CD14-positive monocyte (primary cell): ENCODE measurements around the gene PKDCC. TPM values are rescaled to one million over a fixed set of nuclear protein-coding genes. Genes with fewer than 3 reads are reported as not detected.
A peak's percentile ranks its signal among the peaks of the same experiment; 100 is the strongest.

Source experiments
- DNase-seq, 3 donors: peaks; one replicate each; pipeline ENCODE4 v3.0.0-alpha.2; 2011 to 2022
- H2AFZ ChIP-seq: 2 replicates; pipeline ENCODE4 v1.6.0; 2012; ENCODE audit warnings: mild to moderate bottlenecking, low read depth, low read length, inconsistent platforms; ENCODE audit not compliant: insufficient read depth, poor library complexity, severe bottlenecking
- H3K27ac ChIP-seq, 2 donors: 1 replicate in 1 of 2; 2 replicates in 1 of 2; pipeline ENCODE4 v1.5.1; 2012 to 2013; ENCODE audit warnings: low read length in 2 of 2, control low read depth in 1 of 2, inconsistent platforms in 1 of 2, low read depth in 1 of 2, mild to moderate bottlenecking in 1 of 2
- H3K27me3 ChIP-seq, 2 donors: one replicate each; pipeline versions ENCODE4 v1.6.0 to v1.6.1; 2011 to 2013; ENCODE audit warnings: low read length in 2 of 2; ENCODE audit not compliant: control insufficient read depth in 2 of 2, insufficient read depth in 2 of 2
- H3K36me3 ChIP-seq, 2 donors: replicated peaks in 1 of 2; 1 replicate in 1 of 2; 2 replicates in 1 of 2; pipeline versions ENCODE4 v1.5.1 to v1.6.1; 2012 to 2013; ENCODE audit warnings: low read length in 2 of 2, control low read depth in 1 of 2, inconsistent platforms in 1 of 2, mild to moderate bottlenecking in 1 of 2; ENCODE audit not compliant: insufficient read depth in 2 of 2, control insufficient read depth in 1 of 2
- H3K4me1 ChIP-seq, 2 donors: 1 replicate in 1 of 2; 2 replicates in 1 of 2; pipeline versions ENCODE4 v1.5.1 to v1.6.1; 2012 to 2013; ENCODE audit warnings: low read length in 2 of 2, control low read depth in 1 of 2, inconsistent platforms in 1 of 2, mild to moderate bottlenecking in 1 of 2, moderate library complexity in 1 of 2; ENCODE audit not compliant: insufficient read depth in 2 of 2, control insufficient read depth in 1 of 2
- H3K4me2 ChIP-seq: replicated peaks from 2 replicates; pipeline ENCODE3; 2012; ENCODE audit warnings: low read length, moderate library complexity, mild to moderate bottlenecking; ENCODE audit not compliant: poor library complexity, severe bottlenecking; ENCODE audit errors: extremely low read depth
- H3K4me3 ChIP-seq, 3 experiments: fragments of 200-600 bp in 1 of 3; sonication (generic) in 1 of 3; replicated peaks in 1 of 3; 1 replicate in 2 of 3; 2 replicates in 1 of 3; pipeline ENCODE4 v1.5.1; 2011 to 2013; ENCODE audit warnings: low read length in 3 of 3, mild to moderate bottlenecking in 3 of 3, control low read depth in 2 of 3, low read depth in 2 of 3, inconsistent platforms in 1 of 3, moderate library complexity in 1 of 3
- H3K79me2 ChIP-seq: 2 replicates; pipeline ENCODE4 v1.6.0; 2012; ENCODE audit warnings: mild to moderate bottlenecking, control low read depth, inconsistent platforms, low read length, moderate library complexity; ENCODE audit not compliant: insufficient read depth
- H3K9ac ChIP-seq: 2 replicates; pipeline ENCODE4 v1.6.0; 2017; ENCODE audit warnings: low read length, mild to moderate bottlenecking; ENCODE audit not compliant: insufficient read depth, poor library complexity, severe bottlenecking
- H3K9me3 ChIP-seq, 2 donors: replicated peaks in 1 of 2; 1 replicate in 1 of 2; 2 replicates in 1 of 2; pipeline versions ENCODE4 v1.5.1 to v1.6.1; 2012 to 2013; ENCODE audit warnings: low read length in 2 of 2, control low read depth in 1 of 2; ENCODE audit not compliant: control insufficient read depth in 1 of 2, insufficient read depth in 1 of 2
- H4K20me1 ChIP-seq: 2 replicates; pipeline ENCODE4 v1.6.0; 2012; ENCODE audit warnings: mild to moderate bottlenecking, low read length, control low read depth, moderate library complexity; ENCODE audit not compliant: insufficient read depth
- H3K27ac Mint-ChIP-seq, 7 donors: one replicate each; pipeline ENCODE4 v1.8.0; 2020; ENCODE audit warnings: mild to moderate bottlenecking in 7 of 7, mixed read lengths in 7 of 7, moderate library complexity in 6 of 7, inconsistent platforms in 2 of 7
- H3K27me3 Mint-ChIP-seq, 3 donors: one replicate each; pipeline ENCODE4 v1.8.0; 2021 to 2022; ENCODE audit warnings: low read depth in 3 of 3, mild to moderate bottlenecking in 3 of 3, mixed read lengths in 3 of 3, moderate library complexity in 3 of 3, inconsistent platforms in 1 of 3
- H3K36me3 Mint-ChIP-seq, 2 donors: one replicate each; pipeline ENCODE4 v1.8.0; 2020; ENCODE audit warnings: mixed read lengths in 2 of 2, inconsistent platforms in 1 of 2, mild to moderate bottlenecking in 1 of 2
- H3K4me1 Mint-ChIP-seq: one replicate; pipeline ENCODE4 v1.8.0; 2020; ENCODE audit warnings: mild to moderate bottlenecking, mixed read lengths
- H3K4me3 Mint-ChIP-seq, 2 donors: one replicate each; pipeline ENCODE4 v1.8.0; 2020; ENCODE audit warnings: mild to moderate bottlenecking in 2 of 2, mixed read lengths in 2 of 2, moderate library complexity in 1 of 2
- H3K9me3 Mint-ChIP-seq, 7 donors: one replicate each; pipeline ENCODE4 v1.8.0; 2020 to 2022; ENCODE audit warnings: mixed read lengths in 7 of 7, mild to moderate bottlenecking in 6 of 7, moderate library complexity in 6 of 7, inconsistent platforms in 2 of 7
- CTCF ChIP-seq: fragments of 200-600 bp; IDR thresholded peaks from one replicate; pipeline ENCODE4 v1.8.0; 2022; ENCODE audit warnings: antibody characterized with exemption, mild to moderate bottlenecking
- WGBS: methylation state at CpG from one replicate; pipeline ENCODE4 v1.1.5; 2013; ENCODE audit warnings: missing lambda C conversion rate; ENCODE audit not compliant: insufficient coverage; 5-methylcytosine and 5-hydroxymethylcytosine counted together
- intact Hi-C, 2 donors: fragments of 100-400 bp; cut with micrococcal nuclease; formaldehyde crosslinking; loops; one replicate each; pipeline versions ENCODE4 v1.15.0 to v1.15.1; 2023
- polyA plus RNA-seq, 3 donors: library from polyadenylated mRNA; depleted of rRNA in 1 of 3; unstranded in 2 of 3; stranded (reverse) in 1 of 3; fragments of 300-500 nt in 2 of 3; fragments of >200 nt in 1 of 3; fragmentation: Illumina TruSeq in 2 of 3; gene quantifications; 1 replicate in 2 of 3; 2 replicates in 1 of 3; pipeline ENCODE4 v1.2.3, GENCODE V29; 2012 to 2021

PKDCC gene
- polyA plus RNA-seq, 3 donors, result not detected

- Mint-ChIP-seq H3K27ac (no peak overlapping the region), H3K4me3 (peak overlapping the region; percentile 55 to 85), H3K36me3 (no peaks in the 10 kb centered on the region), H3K27me3 (peaks cover 63 to 74% (median 67%) of the 10 kb centered on the region in 3 donors), H3K4me1 (peaks cover 7% of the 10 kb centered on the region), H3K9me3 (peaks cover 0 to 9% (median 5%) of the 10 kb centered on the region in 7 donors)
- WGBS, result 10% methylated on average over 33 of the region's 39 CpGs
- H3K79me2 ChIP-seq, result no peaks in the 10 kb centered on the region
- intact Hi-C loops, result no loop called here
- H2AFZ ChIP-seq, result peak overlapping the region; percentile 59
- peaks cover 0 to 5% of the 10 kb centered on the region in 2 donors for H3K9me3 ChIP-seq
- no peaks in the 10 kb centered on the region for H4K20me1 ChIP-seq
- H3K27me3 ChIP-seq, result peaks cover 37 to 70% of the 10 kb centered on the region in 2 donors
- H3K9ac ChIP-seq, result peak overlapping the region; percentile 32
- H3K4me1 ChIP-seq, result peaks cover 5 to 11% of the 10 kb centered on the region in 2 donors
- peak overlapping the region; percentile 79 for H3K4me2 ChIP-seq
- H3K4me3 ChIP-seq, result peak overlapping the region in 2 of 3 experiments; percentile 1 to 63
- no peak overlapping the region for H3K27ac ChIP-seq
- DNase-seq, result no peak
- H3K36me3 ChIP-seq, result no peaks in the 10 kb centered on the region
- TF ChIP-seq CTCF, result no peak
Observed at GRCh38 chr2:42046819-42047487, 868 bp upstream of the PKDCC start.

GRCh38 chr2:42048299-42049220 lies 739 bp downstream of the PKDCC start:
- H2AFZ ChIP-seq, result no peak overlapping the region
- H3K36me3 ChIP-seq, result no peaks in the 10 kb centered on the region
- no peak for DNase-seq
- H3K27ac ChIP-seq, result no peak overlapping the region
- no peak overlapping the region for H3K4me3 ChIP-seq
- H3K9ac ChIP-seq, result no peak overlapping the region
- intact Hi-C loops, result no loop called here
- no peak for TF ChIP-seq CTCF
- H3K4me3 Mint-ChIP-seq, result peak overlapping the region; percentile 27 to 75
- peaks cover 5 to 11% of the 10 kb centered on the region in 2 donors for H3K4me1 ChIP-seq
- H3K79me2 ChIP-seq, result no peaks in the 10 kb centered on the region
- H3K27me3 Mint-ChIP-seq, result peaks cover 58 to 67% (median 62%) of the 10 kb centered on the region in 3 donors
- peak overlapping the region; percentile 47 for H3K4me2 ChIP-seq
- peaks cover 0 to 5% of the 10 kb centered on the region in 2 donors for H3K9me3 ChIP-seq
- H3K27ac Mint-ChIP-seq, result no peak overlapping the region
- H3K36me3 Mint-ChIP-seq, result no peaks in the 10 kb centered on the region
- peaks cover 7% of the 10 kb centered on the region for H3K4me1 Mint-ChIP-seq
- peaks cover 0 to 9% (median 5%) of the 10 kb centered on the region in 7 donors for H3K9me3 Mint-ChIP-seq
- 7% methylated on average over 78 of the region's 80 CpGs for WGBS
- no peaks in the 10 kb centered on the region for H4K20me1 ChIP-seq
- peaks cover 37 to 64% of the 10 kb centered on the region in 2 donors for H3K27me3 ChIP-seq
